GM19397 (cell line): ENCODE data around the gene FURIN.
"Not testable (repeated sequence)": the region's sequence is repeated elsewhere in the genome, so short reads cannot be mapped to it uniquely, and the experiment has no call there.

Source experiments
- ATAC-seq: cut with Tn5 transposase; IDR thresholded peaks from one replicate; pipeline ENCODE4 v1.9.1; 2021; ENCODE audit warnings: mild to moderate bottlenecking, moderate library complexity; ENCODE audit not compliant: unreplicated experiment

The FURIN gene

GRCh38 chr15:90868261-90868689 lies at the start of gene FURIN:
Gene FURIN, plus strand, starts transcription at chr15:90868588. Its CDS starts 7,153 bp downstream, at chr15:90875741.
- ATAC-seq = no peak

- no peak for ATAC-seq
These were observed 49.0 kb upstream of the FURIN start for GRCh38 chr15:90819390-90819789.

- ATAC-seq = no peak
These were observed 48.5 kb upstream of the FURIN start for GRCh38 chr15:90819850-90820249.

GRCh38 chr15:90820481-90820880 lies 47.9 kb upstream of the FURIN start:
- no peak for ATAC-seq

- no peak for ATAC-seq
These were observed 46.0 kb upstream of the FURIN start for GRCh38 chr15:90822204-90822955.

- ATAC-seq = no peak
These were observed 44.9 kb upstream of the FURIN start for GRCh38 chr15:90823455-90823974.

GRCh38 chr15:90825115-90825899 lies 43.1 kb upstream of the FURIN start:
- not testable (repeated sequence) for ATAC-seq

GRCh38 chr15:90826206-90826885 lies 42.0 kb upstream of the FURIN start:
- ATAC-seq = not testable (repeated sequence)

GRCh38 chr15:90826886-90827435 lies 41.4 kb upstream of the FURIN start:
- no peak for ATAC-seq

- no peak for ATAC-seq
These were observed 40.3 kb upstream of the FURIN start for GRCh38 chr15:90828111-90828510.

- no peak for ATAC-seq
These were observed 39.3 kb upstream of the FURIN start for GRCh38 chr15:90829126-90829525.

GRCh38 chr15:90829942-90830440 lies 38.4 kb upstream of the FURIN start:
- ATAC-seq = peak; percentile 50

GRCh38 chr15:90834626-90835025 lies 33.8 kb upstream of the FURIN start:
- ATAC-seq = no peak

- ATAC-seq = no peak
These were observed 32.0 kb upstream of the FURIN start for GRCh38 chr15:90836296-90836871.

GRCh38 chr15:90837094-90837493 lies 31.3 kb upstream of the FURIN start:
- ATAC-seq = no peak

GRCh38 chr15:90838139-90838538 lies 30.2 kb upstream of the FURIN start:
- ATAC-seq = no peak

- no peak for ATAC-seq
These were observed 29.8 kb upstream of the FURIN start for GRCh38 chr15:90838544-90838943.

- peak; percentile 87 for ATAC-seq
These were observed 29.0 kb upstream of the FURIN start for GRCh38 chr15:90839187-90840071.

GRCh38 chr15:90840157-90840855 lies 28.1 kb upstream of the FURIN start:
- no peak for ATAC-seq
